GM06990 (cell line): Measurements from ENCODE around the gene LYSMD2.

Source experiments
- DNase-seq: peaks from one replicate; pipeline ENCODE4 v3.0.0-alpha.2; 2011; ENCODE audit not compliant: insufficient read length; ENCODE audit errors: extremely low read depth
- H3K27me3 ChIP-seq: replicated peaks from 2 replicates; pipeline ENCODE4 v1.6.0; 2011; ENCODE audit warnings: low read length; ENCODE audit not compliant: control insufficient read depth, insufficient read depth
- H3K36me3 ChIP-seq: 2 replicates; pipeline ENCODE4 v1.5.1; 2011; ENCODE audit warnings: low read length; ENCODE audit not compliant: control insufficient read depth, insufficient read depth
- H3K4me3 ChIP-seq: replicated peaks from 2 replicates; pipeline ENCODE4 v1.5.1; 2011; ENCODE audit warnings: low read depth, mild to moderate bottlenecking, control low read depth, low read length
- CTCF ChIP-seq: IDR thresholded peaks from 2 replicates; pipeline ENCODE4 v1.5.1; 2011; ENCODE audit warnings: low read length, control low read depth, mild to moderate bottlenecking, inconsistent platforms; ENCODE audit not compliant: insufficient read depth, poor library complexity, severe bottlenecking

The LYSMD2 gene

GRCh38 chr15:51714162-51714561 lies 23.3 kb downstream of the LYSMD2 start:
- TF ChIP-seq CTCF, result no peak

GRCh38 chr15:51709031-51709430 lies 28.4 kb downstream of the LYSMD2 start:
- Histone ChIP-seq H3K36me3 (no peaks in the 10 kb centered on the region; the same call in 1 of the 2 replicates), H3K4me3 (no peak overlapping the region), H3K27me3 (no peaks in the 10 kb centered on the region)
- no peak for DNase-seq
- TF ChIP-seq CTCF, result no peak

More at GRCh38 chr15:51714162-51714561, 23.3 kb downstream of the LYSMD2 start:
- Histone ChIP-seq H3K27me3 (no peaks in the 10 kb centered on the region), H3K4me3 (no peak overlapping the region), H3K36me3 (no peaks in the 10 kb centered on the region; the same call in 1 of the 2 replicates)
- no peak for DNase-seq

DNA sequence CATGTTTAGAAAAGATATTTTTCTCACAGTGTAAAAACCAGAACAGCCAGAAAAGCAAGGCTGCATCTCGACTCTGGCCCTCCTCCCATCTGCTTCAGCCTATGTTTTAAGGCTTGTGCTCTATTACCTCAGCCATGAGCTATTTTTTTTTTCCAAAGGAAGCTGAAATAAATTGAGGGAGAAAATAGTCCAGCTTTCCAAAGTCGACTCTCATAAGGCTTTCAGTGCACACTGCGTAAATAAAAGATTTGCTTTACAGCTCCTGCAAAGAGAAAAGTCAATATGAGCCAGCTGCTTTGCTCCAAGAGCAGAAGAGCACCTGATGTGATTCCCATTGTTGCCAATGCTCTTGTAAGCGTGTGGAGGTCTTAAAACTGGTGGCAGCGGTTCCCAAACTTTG lies 29.4 kb downstream of the LYSMD2 start:
- Histone ChIP-seq H3K4me3 (no peak overlapping the region), H3K36me3 (no peaks in the 10 kb centered on the region; the same call in 1 of the 2 replicates), H3K27me3 (no peaks in the 10 kb centered on the region)
- TF ChIP-seq CTCF, result no peak
- DNase-seq, result no peak

GRCh38 chr15:51706926-51707608 lies 30.4 kb downstream of the LYSMD2 start:
- H3K36me3 ChIP-seq, result no peaks in the 10 kb centered on the region; the same call in 1 of the 2 replicates
- no peaks in the 10 kb centered on the region for H3K27me3 ChIP-seq
- no peak overlapping the region for H3K4me3 ChIP-seq
- no peak for TF ChIP-seq CTCF
- no peak for DNase-seq

GRCh38 chr15:51706291-51706690 lies 31.2 kb downstream of the LYSMD2 start:
- no peaks in the 10 kb centered on the region; the same call in 1 of the 2 replicates for H3K36me3 ChIP-seq
- no peak for TF ChIP-seq CTCF
- no peak for DNase-seq
- H3K27me3 ChIP-seq, result no peaks in the 10 kb centered on the region
- no peak overlapping the region for H3K4me3 ChIP-seq
